Panc1 (cell line): Measurements from ENCODE around the gene CCDC38. TPM values are rescaled to one million over a fixed set of nuclear protein-coding genes. Genes with fewer than 3 reads are reported as not detected.

Experiments
- ATAC-seq: fragments of 200-7000 bp; cut with Tn5 transposase; 2 replicates; pipeline ENCODE4 v1.9.1; 2020; ENCODE audit warnings: mild to moderate bottlenecking, moderate library complexity
- BruUV-seq: library from RNA; stranded (reverse); fragments of 400-500 nt; replicated peaks from 2 replicates; lab custom pipeline; 2021; lab: Mats Ljungman, UMichigan
- CTCF ChIA-PET: fragments of 300-600 bp; sonication (Branson Sonifier 250); formaldehyde crosslinking; loops from one replicate; lab custom pipeline; 2022; ENCODE audit warnings: antibody characterized with exemption; lab: Charles Lee
- POLR2A ChIA-PET: fragments of 300-600 bp; sonication (Branson Sonifier 250); formaldehyde crosslinking; loops from one replicate; lab custom pipeline; 2022; ENCODE audit warnings: antibody characterized with exemption; lab: Charles Lee
- DNase-seq: peaks from one replicate; pipeline ENCODE4 v3.0.0-alpha.2; 2010; ENCODE audit warnings: low read depth, low spot score
- H3K27ac ChIP-seq: 2 replicates; pipeline ENCODE4 v1.5.1; 2011; ENCODE audit warnings: mild to moderate bottlenecking, low read length, inconsistent platforms
- H3K27me3 ChIP-seq: fragments of 200-500 bp; sonication (Bioruptor generic); 2 replicates; pipeline ENCODE4 v1.6.0; 2014; ENCODE audit warnings: low read length, inconsistent platforms; ENCODE audit not compliant: control insufficient read depth, insufficient read depth
- H3K36me3 ChIP-seq: fragments of 200-500 bp; sonication (Bioruptor generic); 2 replicates; pipeline ENCODE4 v1.5.1; 2014; ENCODE audit warnings: inconsistent platforms, mild to moderate bottlenecking, low read length, moderate library complexity; ENCODE audit not compliant: control insufficient read depth, insufficient read depth
- H3K4me1 ChIP-seq: 2 replicates; pipeline ENCODE4 v1.5.1; 2011; ENCODE audit warnings: inconsistent platforms, mild to moderate bottlenecking, low read length, moderate library complexity; ENCODE audit not compliant: control insufficient read depth, insufficient read depth
- H3K4me3 ChIP-seq, 2 experiments: 2 replicates each; pipeline ENCODE4 v1.5.1; 2011 to 2012; ENCODE audit warnings: low read depth in 2 of 2, low read length in 2 of 2, mild to moderate bottlenecking in 2 of 2, inconsistent platforms in 1 of 2, moderate library complexity in 1 of 2
- H3K9me3 ChIP-seq: fragments of 200-500 bp; sonication (Bioruptor generic); 2 replicates; pipeline ENCODE4 v1.5.1; 2014; ENCODE audit warnings: low read depth, mild to moderate bottlenecking, inconsistent platforms, low read length, moderate library complexity; ENCODE audit not compliant: control insufficient read depth, insufficient read depth
- CTCF ChIP-seq: fragments of 450-650 bp; IDR thresholded peaks from 2 replicates; pipeline ENCODE4 v1.5.1; 2017; ENCODE audit warnings: mild to moderate bottlenecking
- POLR2AphosphoS5 ChIP-seq: IDR thresholded peaks from 2 replicates; pipeline ENCODE4 v1.6.1; 2012; ENCODE audit warnings: mild to moderate bottlenecking, low read depth, low read length, moderate library complexity
- REST ChIP-seq, 2 experiments: IDR thresholded peaks; 2 replicates each; pipeline ENCODE4 v1.6.1; 2011 to 2012; ENCODE audit warnings: low read depth in 2 of 2, control low read depth in 1 of 2, low read length in 1 of 2, mild to moderate bottlenecking in 1 of 2, moderate library complexity in 1 of 2; ENCODE audit not compliant: insufficient read depth in 1 of 2
- SIN3A ChIP-seq: IDR thresholded peaks from 2 replicates; pipeline ENCODE4 v1.6.1; 2012; ENCODE audit warnings: low read depth, mild to moderate bottlenecking, low read length, moderate library complexity, borderline replicate concordance; ENCODE audit not compliant: insufficient read depth
- TCF7L2 ChIP-seq: IDR thresholded peaks from 2 replicates; pipeline ENCODE4 v1.6.1; 2011; ENCODE audit warnings: mild to moderate bottlenecking, low read depth, low read length, inconsistent platforms
- in situ Hi-C: cut with HindIII; loops from 2 replicates; pipeline ENCODE4 v1.10.0; 2016; ENCODE audit warnings: low sequenced_read_pairs, low pct_unique_long_range_greater_than_20kb
- intact Hi-C: fragments of 100-400 bp; cut with micrococcal nuclease; formaldehyde crosslinking; loops from one replicate; pipeline ENCODE4 v1.10.0; 2022; ENCODE audit not compliant: unreplicated experiment
- total RNA-seq: library from RNA; stranded (reverse); gene quantifications from one replicate; pipeline ENCODE4 v1.2.1, GENCODE V29; 2021; ENCODE audit not compliant: unreplicated experiment

Gene CCDC38
- total RNA-seq, 1 experiment from 2014 or later = not detected

GRCh38 chr12:95836185-95836609 lies 106.2 kb downstream of the CCDC38 start:
- CTCF ChIA-PET = interaction anchor here (0.6 to 0.7 kb wide), 2 partner anchors 14 to 662 kb away, joined by 5 to 14 read pairs; no protein-coding TSS in a partner anchor
- no TSS peak for BruUV-seq
- no peaks in the 10 kb centered on the region for H3K9me3 ChIP-seq
- TF ChIP-seq TCF7L2 (no peak), SIN3A (no peak), REST (IDR thresholded peaks at IDR 0.05; ENCODE audit: insufficient read depth in 1 of 2, low read depth in 2 of 2, low read length in 1 of 2) (no peak), CTCF (no peak), POLR2AphosphoS5 (no peak)
- H3K4me3 ChIP-seq = peak overlapping the region in 1 of 2 experiments; percentile 52; a peak in 1 of 4 replicates
- peaks cover 13% of the 10 kb centered on the region for H3K4me1 ChIP-seq
- POLR2A ChIA-PET = no interaction called here
- ATAC-seq = peak; percentile 59
- H3K27ac ChIP-seq = no peak overlapping the region
- DNase-seq = no peak
- intact Hi-C loops = no loop called here
- no peaks in the 10 kb centered on the region for H3K36me3 ChIP-seq
- peaks cover 7% of the 10 kb centered on the region for H3K27me3 ChIP-seq
- in situ Hi-C loops = no loop called here

GRCh38 chr12:95834572-95834971 lies 107.8 kb downstream of the CCDC38 start:
- ChIA-PET CTCF (no interaction called here), POLR2A (no interaction called here)
- DNase-seq (no peak), ATAC-seq (no peak)
- no peaks in the 10 kb centered on the region for H3K36me3 ChIP-seq
- in situ Hi-C loops (no loop called here), intact Hi-C loops (no loop called here)
- no TSS peak for BruUV-seq
- no peak overlapping the region for H3K27ac ChIP-seq
- H3K4me1 ChIP-seq = peaks cover 13% of the 10 kb centered on the region
- TF ChIP-seq POLR2AphosphoS5 (no peak), TCF7L2 (no peak), CTCF (no peak), REST (IDR thresholded peaks at IDR 0.05; ENCODE audit: insufficient read depth in 1 of 2, low read depth in 2 of 2, low read length in 1 of 2) (no peak), SIN3A (no peak)
- H3K4me3 ChIP-seq = no peak overlapping the region
- no peaks in the 10 kb centered on the region for H3K9me3 ChIP-seq
- H3K27me3 ChIP-seq = peaks cover 10% of the 10 kb centered on the region
